OCI-LY1 (cell line): ENCODE data around the gene TEC.

Source experiments
- EZH2 ChIP-seq: fragments of 200-600 bp; sonication (generic), shearing (Covaris generic); IDR thresholded peaks from 2 replicates; pipeline ENCODE4 v1.8.0; 2017; ENCODE audit warnings: borderline replicate concordance, mixed run types, mild to moderate bottlenecking, antibody characterized with exemption, low read length, moderate library complexity, mixed read lengths
- TF ChIP-seq, protein P1 (sequence below): fragments of 200-600 bp; sonication (generic), shearing (Covaris generic); IDR thresholded peaks from 2 replicates; pipeline ENCODE4 v1.5.1; 2017; ENCODE audit warnings: mild to moderate bottlenecking, antibody characterized with exemption, low read length, moderate library complexity, mixed read lengths

DNA sequence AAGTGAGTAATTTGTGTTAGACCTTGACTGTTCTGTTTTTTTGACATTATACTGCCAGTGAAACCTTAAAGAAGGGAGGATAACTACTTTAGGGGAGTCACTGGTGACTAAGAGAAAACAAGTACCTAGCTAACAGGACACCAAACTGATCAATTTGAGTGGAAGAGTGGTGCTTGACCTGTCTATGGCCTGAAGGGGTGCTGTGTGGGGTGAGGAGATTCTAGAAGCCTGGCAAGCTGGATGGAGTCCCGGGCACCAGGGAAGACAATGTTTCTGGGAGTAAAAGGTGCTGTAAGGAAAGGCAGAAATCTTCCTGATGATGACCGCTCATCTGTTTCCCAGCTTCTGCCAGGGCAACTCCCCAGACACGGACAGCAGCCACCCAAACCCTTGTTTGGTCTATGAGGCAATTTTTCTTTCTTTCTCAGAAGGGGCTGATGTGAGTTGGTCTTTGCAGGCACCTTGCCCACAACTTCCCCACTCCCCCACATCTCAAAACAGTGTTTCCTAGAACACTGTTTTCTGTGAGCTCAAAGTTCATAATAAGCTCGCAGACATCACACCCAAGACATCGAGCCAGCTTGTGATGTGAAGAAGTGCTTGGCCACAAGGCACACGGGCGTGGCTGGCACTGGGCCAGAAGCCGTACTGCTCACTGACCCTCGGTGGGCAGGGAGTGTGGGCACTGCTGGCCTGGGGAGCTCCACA is 140.2 kb downstream of the TEC start:
- TF ChIP-seq, protein P1, sequence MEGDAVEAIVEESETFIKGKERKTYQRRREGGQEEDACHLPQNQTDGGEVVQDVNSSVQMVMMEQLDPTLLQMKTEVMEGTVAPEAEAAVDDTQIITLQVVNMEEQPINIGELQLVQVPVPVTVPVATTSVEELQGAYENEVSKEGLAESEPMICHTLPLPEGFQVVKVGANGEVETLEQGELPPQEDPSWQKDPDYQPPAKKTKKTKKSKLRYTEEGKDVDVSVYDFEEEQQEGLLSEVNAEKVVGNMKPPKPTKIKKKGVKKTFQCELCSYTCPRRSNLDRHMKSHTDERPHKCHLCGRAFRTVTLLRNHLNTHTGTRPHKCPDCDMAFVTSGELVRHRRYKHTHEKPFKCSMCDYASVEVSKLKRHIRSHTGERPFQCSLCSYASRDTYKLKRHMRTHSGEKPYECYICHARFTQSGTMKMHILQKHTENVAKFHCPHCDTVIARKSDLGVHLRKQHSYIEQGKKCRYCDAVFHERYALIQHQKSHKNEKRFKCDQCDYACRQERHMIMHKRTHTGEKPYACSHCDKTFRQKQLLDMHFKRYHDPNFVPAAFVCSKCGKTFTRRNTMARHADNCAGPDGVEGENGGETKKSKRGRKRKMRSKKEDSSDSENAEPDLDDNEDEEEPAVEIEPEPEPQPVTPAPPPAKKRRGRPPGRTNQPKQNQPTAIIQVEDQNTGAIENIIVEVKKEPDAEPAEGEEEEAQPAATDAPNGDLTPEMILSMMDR = no peak; the same call in 1 of the 2 replicates
- TF ChIP-seq EZH2 = no peak
